Measurements from ENCODE around the gene ATXN10.

ATXN10 gene

DNA sequence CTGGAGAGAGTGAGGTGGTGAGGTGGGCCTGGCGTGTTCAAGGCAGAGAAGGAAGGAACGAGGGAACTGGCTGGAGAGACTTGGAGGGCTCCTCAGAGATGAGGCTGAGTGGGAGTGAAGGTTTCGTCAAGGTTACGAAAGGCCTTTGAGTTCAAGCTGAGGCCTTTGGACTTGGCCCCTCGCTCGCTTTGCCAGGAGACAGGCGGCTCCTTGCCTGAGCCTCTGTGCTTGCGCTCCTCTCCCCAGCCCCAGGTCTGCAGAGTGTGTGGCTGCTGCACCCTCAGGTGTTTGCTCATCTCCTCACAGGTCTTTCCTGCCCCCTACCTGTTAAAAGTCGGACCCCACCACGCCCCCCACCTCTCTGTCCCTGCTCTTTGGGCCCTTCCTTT is 91.6 kb downstream of the ATXN10 start:
- no peak for DNase-seq

- DNase-seq, result no peak
Observed at GRCh38 chr22:45768490-45768889, 96.9 kb downstream of the ATXN10 start.

DNA sequence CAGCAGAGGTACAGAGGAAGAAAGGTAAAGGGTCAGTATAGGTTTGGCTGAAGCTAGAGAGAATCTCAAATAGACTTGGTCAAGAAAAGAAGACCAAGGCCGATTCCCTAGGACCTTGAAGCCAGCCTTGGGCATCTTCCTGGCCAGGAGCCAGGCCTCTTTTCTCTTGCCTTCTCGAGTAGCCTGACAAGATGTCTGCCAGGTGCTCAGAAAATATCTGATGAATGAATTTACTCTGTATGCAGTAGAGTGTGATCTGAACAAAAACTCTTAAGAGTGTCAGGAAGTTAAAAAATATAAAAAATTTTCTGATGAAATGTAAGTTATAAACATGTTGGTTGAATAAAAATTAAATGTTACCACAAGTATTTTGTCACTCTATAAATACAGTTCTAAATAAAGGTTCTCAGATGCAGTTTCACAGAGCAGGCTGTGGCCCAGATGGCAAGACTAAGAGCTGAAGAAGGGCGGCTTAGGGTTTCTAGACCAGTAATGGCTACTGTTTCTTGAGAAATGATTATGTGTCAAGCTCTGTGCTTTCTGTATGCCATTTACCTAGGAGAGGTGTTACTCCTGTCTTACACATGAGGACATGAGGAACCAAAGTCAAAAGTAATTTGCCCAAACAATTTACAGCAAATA is 98.1 kb downstream of the ATXN10 start:
- DNase-seq, result no peak

GRCh38 chr22:45770506-45770905 is 98.9 kb downstream of the ATXN10 start:
- no peak for DNase-seq

GRCh38 chr22:45771057-45771456 is 99.4 kb downstream of the ATXN10 start:
- DNase-seq, result no peak

DNA sequence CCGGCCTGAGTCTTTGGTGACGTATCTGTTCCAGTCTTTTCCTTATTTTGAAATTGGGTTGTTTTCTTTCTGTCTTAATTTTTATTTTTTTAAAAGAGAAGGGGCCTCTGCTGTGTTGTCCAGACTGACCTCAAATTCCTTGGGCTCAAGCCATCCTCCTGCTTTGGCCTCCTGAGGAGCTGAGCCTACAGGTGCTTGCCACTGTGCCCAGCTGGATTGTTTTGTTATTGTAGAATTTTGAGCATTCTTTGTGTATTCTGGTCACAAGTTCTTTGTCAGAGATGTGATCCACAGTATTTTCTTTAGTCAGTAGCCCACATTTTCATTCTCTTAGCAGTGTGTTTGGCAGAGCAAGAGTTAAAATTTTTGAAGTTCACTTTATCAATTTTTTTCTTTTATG is 100.1 kb downstream of the ATXN10 start:
- DNase-seq, result no peak

DNA sequence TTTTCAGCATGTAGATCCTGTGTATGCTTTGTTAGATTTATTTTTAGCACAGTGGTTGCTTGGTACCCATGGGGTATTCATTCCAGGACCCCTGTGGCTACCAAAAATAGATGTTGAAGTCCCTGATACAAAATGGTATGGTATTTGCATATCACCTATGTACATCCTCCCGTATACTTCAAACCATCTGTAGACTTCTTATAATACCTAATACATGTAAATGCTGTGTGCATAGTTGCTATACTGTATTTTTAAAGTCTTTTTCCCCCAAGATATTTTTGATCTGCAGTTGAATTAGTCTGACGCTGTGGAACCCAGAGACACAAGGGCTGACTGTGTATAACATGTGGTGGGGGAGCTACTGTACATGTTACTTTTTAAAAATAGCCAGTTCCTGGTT is 101.1 kb downstream of the ATXN10 start:
- DNase-seq, result no peak

- DNase-seq, result no peak
Observed at GRCh38 chr22:45774001-45774670, 102.5 kb downstream of the ATXN10 start.

DNA sequence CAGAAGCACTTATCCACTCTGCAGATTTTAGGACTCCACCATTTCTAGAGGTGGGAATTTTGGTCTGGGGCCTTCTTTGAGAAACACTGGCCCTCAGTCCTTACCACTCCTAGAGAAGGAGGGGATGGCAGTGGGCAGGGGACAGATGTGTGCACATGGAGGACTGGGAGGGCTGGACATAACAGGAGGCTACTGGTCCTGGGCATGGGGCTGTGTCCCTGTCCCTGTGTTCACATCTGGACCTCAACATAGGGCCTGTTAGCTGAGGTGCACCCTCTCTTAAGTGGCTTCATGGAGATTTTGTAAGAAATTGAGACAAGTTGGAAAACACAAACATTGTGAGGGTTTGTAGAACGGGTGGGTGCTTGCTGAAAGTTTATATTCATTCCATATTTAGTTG is 103.4 kb downstream of the ATXN10 start:
- DNase-seq, result no peak

- DNase-seq, result no peak
Observed at GRCh38 chr22:45775569-45776312, 104.1 kb downstream of the ATXN10 start.

DNA sequence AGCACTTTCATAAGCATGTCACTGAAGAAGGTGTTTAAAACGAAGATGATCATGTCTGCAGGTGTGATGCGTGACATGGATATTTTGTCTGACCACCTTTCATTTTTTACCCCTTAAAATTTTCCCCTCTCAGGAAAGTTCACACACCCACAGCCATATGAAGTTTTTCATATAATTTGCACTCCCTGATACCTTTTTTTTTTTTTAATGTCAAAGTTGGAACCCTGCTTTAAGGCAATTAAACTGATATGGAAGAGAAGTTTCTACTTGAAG is 104.6 kb downstream of the ATXN10 start:
- no peak for DNase-seq

- DNase-seq, result no peak
Observed at GRCh38 chr22:45777046-45777851, 105.6 kb downstream of the ATXN10 start.

DNA sequence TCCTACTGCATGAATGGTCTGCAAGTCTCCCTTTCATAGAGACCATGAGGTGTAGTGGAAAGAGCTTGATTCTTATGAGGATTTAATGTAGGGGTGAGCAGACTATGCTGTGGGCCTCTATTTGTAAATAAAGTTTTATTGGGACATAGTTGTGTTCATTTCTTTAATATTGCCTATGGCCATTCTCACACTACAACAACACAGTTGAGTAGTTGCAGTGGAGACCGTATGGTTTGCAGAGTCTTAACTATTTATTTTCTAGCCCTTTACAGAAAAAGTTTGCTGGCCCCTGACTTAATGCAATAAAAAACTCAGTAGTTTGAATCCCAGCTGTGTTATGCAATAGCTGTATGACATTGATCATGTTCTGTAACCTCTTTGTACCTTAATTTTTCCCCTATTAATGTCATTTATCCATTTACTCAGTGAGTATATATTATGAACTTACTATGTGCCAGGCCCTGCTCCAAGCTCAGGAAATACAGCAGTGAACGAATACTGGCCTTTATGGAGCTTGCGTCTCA is 106.3 kb downstream of the ATXN10 start:
- no peak for DNase-seq

DNA sequence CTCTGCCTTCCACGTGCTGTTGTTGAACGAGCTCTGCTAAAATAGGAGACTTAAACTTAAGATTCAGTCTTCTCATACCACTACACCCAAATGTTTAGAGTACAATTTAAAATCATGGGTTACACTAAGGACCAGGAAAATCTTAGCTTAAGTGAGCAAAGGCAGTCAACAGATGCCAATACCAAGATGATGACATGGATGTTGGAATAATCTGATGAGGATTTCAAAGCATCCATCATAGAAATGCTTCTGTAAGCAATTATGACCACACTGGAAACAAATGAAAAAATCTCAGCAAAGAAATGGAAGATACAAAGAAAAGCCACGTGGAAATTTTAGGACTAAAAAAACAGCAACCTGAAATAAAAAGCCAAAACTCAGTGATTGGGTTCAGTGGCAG is 109.8 kb downstream of the ATXN10 start:
- no peak for DNase-seq

GRCh38 chr22:45781966-45782365 is 110.3 kb downstream of the ATXN10 start:
- DNase-seq, result no peak

DNA sequence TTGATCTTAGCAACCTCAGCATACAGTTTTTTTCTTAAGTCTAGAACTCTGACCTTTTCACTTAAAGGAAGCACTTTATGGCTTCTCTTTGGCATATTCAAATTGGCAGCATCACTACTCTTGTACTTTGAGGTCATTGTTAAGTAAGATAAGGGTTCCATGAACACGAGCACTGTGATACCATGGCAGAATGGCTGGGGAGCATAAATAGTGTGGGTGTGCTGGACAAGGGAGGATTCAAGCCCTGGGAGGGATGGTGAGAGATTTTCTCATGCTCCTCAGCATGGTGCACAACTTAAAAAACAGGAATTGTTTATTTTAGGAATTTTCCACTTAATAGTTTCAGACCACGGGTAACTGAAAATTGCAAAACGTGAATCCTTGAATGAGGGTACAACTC is 111.4 kb downstream of the ATXN10 start:
- DNase-seq, result no peak

GRCh38 chr22:45783690-45784089 is 112.1 kb downstream of the ATXN10 start:
- DNase-seq, result no peak

DNA sequence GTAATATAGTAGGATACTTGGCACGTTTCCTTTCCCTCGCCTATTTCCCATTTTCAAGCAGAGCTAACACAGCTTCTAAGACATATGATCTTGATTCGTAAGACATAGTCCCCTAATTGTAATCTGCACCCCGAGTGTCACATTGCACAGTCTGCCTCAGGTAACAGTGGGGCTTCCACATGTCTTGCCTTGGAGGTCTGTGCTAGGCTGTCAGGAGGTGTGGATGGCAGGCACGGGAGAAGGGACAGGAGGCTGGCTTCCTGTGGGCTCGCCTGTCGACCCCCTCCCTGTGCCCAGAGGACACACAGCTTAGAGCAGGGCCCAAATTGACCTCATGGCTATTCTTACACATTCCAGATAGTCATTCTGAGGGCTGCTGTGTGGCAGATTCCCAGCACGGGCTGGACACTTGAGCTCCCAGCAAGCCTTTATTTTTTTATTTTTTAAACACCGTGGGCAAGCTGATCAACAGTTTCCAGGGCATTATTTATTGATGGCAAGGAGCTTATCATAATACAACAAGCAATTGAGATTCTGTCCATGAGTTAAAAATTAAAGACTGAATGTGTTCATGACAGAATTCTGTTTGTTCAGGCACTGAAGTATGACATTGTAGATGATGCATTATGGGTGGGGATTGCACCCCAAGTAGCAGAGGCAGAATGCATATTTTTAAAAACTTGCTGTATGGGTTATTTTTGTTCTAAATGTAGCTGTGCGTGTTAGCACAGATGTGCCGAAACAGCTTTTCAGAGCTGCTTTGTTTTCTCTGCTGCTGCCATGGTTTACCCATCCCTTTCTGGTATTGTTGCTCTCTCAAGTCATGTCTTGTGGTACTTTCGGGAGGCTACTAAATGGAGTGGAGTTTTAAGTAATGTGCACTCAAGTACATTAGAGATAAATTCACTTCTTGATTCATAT is 113.0 kb downstream of the ATXN10 start:
- no peak for DNase-seq

- peak in 1 of 2 experiments; percentile 23 for DNase-seq
Observed at GRCh38 chr22:45785458-45785857, 113.8 kb downstream of the ATXN10 start.

- no peak for DNase-seq
Observed at GRCh38 chr22:45786726-45787125, 115.1 kb downstream of the ATXN10 start.

GRCh38 chr22:45787759-45788158 is 116.1 kb downstream of the ATXN10 start:
- no peak for DNase-seq

DNA sequence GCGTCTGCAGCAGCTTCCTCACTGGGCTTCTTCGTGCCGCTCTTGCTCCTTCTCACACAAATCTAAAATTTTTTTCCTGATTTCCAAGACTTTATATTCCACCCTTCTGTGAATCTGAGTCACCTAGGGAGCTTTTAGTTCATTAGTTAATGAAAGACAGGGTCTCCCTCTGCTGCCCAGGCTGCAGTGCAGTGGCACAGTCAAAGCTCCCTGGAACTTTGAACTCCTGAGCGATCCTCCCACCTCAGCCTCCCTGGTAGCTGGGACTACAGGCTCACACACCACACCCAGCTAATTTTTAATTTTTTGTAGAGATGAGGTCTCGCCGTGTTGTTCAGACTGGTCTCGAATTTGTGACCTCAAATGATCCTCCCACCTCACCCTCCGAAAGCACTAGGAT is 116.9 kb downstream of the ATXN10 start:
- no peak for DNase-seq
